Ishikawa (cell line): ENCODE results near the gene C21orf58.

Experiments
- CEBPB ChIP-seq: IDR thresholded peaks from 2 replicates; pipeline ENCODE4 v1.6.1; 2012
- EP300 ChIP-seq: IDR thresholded peaks from 2 replicates; pipeline ENCODE4 v1.6.1; 2012; ENCODE audit warnings: borderline replicate concordance
- NFIC ChIP-seq: IDR thresholded peaks from 2 replicates; pipeline ENCODE4 v1.6.1; 2012
- TAF1 ChIP-seq: IDR thresholded peaks from 2 replicates; pipeline ENCODE4 v1.6.1; 2012; ENCODE audit warnings: low read depth, mild to moderate bottlenecking
- TCF12 ChIP-seq: IDR thresholded peaks from 2 replicates; pipeline ENCODE4 v1.6.1; 2012; ENCODE audit warnings: low read depth
- YY1 ChIP-seq: IDR thresholded peaks from 2 replicates; pipeline ENCODE4 v1.6.1; 2012; ENCODE audit warnings: low read depth
- TF ChIP-seq, protein P1 (sequence below): IDR thresholded peaks from 2 replicates; pipeline ENCODE4 v1.6.1; 2012

DNA sequence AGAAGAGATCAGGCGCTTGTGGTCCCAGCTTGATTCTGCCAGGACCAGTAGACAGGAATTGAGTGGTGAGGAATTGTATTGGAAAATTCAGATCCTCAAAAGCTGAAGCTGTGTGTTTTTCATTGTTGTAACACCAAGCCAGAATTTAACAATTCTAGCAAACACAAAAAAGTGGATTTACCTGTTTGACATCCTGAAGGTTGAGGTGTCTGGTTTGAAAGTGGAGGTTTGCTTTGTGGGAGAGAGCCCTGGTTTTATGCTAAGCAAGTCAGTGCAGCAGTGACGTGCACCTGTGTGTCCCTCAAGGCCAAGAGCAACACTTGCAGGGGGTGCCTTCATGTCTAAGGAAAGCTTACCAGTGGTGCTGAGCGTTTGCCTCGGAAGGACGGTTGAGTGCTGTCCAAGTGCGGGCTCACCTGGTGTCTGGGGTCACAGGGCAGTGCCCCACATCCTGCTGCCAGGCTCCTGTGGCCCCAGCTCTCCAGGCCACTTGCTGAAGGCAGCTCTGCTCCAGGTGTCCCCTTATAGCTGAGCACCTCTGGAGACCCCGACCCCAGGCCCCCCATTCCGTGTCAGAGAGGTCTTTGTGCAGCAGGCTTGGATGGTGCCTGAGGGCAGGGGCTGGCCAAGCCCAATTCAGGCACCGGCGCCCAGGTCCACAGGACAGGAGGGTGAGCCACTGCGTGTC, 27.9 kb upstream of the C21orf58 start:
- TF ChIP-seq TCF12 (no peak), EP300 (no peak), TAF1 (no peak), CEBPB (no peak), YY1 (no peak), NFIC (no peak)
- TF ChIP-seq, protein P1, sequence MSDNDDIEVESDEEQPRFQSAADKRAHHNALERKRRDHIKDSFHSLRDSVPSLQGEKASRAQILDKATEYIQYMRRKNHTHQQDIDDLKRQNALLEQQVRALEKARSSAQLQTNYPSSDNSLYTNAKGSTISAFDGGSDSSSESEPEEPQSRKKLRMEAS = no peak
